Keratinocyte (primary cell): Measurements from ENCODE around the gene AFG1L.

Source experiments
- EZH2 ChIP-seq: IDR thresholded peaks from one replicate; pipeline ENCODE4 v1.6.1; 2012; ENCODE audit warnings: inconsistent platforms, mild to moderate bottlenecking, low read length, moderate library complexity
- TF ChIP-seq, protein P1 (sequence below), 3 experiments: IDR thresholded peaks in 1 of 3; conservative IDR thresholded peaks in 1 of 3; optimal IDR thresholded peaks in 1 of 3; 2 replicates in 2 of 3; 3 replicates in 1 of 3; pipeline versions ENCODE3 to v1.5.1; 2011; ENCODE audit warnings: low read length in 3 of 3, mild to moderate bottlenecking in 3 of 3, moderate library complexity in 2 of 3, control low read depth in 1 of 3, inconsistent platforms in 1 of 3; ENCODE audit not compliant: insufficient read depth in 2 of 3; ENCODE audit errors: extremely low read depth in 1 of 3

DNA sequence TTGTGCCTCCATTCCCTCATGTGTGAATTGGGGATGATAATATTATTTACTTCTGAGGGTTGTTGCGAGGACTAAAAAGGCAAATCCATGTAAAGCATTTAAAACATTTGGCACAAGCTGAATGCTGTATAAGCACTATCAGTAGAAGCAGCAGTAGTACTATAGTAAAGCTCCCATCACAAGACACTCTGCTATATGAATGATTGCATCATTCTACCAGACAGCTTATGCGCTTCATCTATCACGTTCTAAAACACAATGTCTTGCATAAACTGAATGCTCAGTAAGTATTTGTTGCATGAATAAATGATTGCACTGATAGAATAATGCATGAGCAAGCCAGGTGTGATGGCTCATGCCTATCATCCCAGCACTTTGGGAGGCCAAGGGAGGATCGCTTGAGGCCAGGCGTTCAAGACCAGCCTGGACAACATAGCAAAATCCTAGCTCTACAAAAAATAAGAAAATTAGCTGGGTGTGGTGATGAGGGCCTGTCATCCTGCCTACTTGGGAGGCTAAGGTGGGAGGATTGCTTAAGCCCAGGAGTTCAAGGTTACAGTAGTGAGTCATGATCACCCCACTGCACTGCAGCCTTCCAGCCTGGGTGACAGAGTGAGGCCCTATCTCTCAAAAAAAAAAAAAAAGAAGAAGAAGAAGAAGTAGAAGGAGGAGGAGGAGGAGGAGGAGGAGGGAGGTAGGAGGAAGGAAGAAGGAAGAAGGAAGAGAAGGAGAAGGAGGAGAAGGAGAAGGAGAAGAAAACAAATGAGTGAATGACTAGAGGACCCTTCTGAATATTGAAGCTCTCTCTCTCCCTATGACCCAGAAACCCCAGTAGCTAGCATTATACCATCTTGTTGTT, 215.8 kb downstream of the AFG1L start:
- TF ChIP-seq, protein P1, sequence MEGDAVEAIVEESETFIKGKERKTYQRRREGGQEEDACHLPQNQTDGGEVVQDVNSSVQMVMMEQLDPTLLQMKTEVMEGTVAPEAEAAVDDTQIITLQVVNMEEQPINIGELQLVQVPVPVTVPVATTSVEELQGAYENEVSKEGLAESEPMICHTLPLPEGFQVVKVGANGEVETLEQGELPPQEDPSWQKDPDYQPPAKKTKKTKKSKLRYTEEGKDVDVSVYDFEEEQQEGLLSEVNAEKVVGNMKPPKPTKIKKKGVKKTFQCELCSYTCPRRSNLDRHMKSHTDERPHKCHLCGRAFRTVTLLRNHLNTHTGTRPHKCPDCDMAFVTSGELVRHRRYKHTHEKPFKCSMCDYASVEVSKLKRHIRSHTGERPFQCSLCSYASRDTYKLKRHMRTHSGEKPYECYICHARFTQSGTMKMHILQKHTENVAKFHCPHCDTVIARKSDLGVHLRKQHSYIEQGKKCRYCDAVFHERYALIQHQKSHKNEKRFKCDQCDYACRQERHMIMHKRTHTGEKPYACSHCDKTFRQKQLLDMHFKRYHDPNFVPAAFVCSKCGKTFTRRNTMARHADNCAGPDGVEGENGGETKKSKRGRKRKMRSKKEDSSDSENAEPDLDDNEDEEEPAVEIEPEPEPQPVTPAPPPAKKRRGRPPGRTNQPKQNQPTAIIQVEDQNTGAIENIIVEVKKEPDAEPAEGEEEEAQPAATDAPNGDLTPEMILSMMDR (optimal IDR thresholded peaks at IDR 0.05 in 1 of 3, IDR thresholded peaks at IDR 0.05 in 1 of 3, conservative IDR thresholded peaks at IDR 0.05 in 1 of 3; ENCODE audit: extremely low read depth in 1 of 3, insufficient read depth in 2 of 3, low read length in 3 of 3) = no peak
- TF ChIP-seq EZH2 = no peak
